ENCODE measurements around the gene TCF4. TPM values are rescaled to one million over a fixed set of nuclear protein-coding genes. Genes with fewer than 3 reads are reported as not detected.

The TCF4 gene
- total and polyA plus RNA-seq, 9 donors = 50.9 to 167 (median 116) TPM

- DNase-seq = peak; percentile 67
- no CpG with 5 or more reads among the region's 2 CpGs for WGBS (ENCODE audit: insufficient coverage)
- Histone ChIP-seq H3K36me3 (ENCODE audit: control insufficient read depth, insufficient read depth, low read length) (no peaks in the 10 kb centered on the region), H3K4me3 (ENCODE audit: low read length) (peak overlapping the region; percentile 21), H3K4me1 (ENCODE audit: control insufficient read depth, insufficient read depth, low read length) (peaks cover 22% of the 10 kb centered on the region), H3K27ac (ENCODE audit: low read length) (peak overlapping the region; percentile 96), H3K27me3 (ENCODE audit: control insufficient read depth, insufficient read depth, low read length) (no peaks in the 10 kb centered on the region), H3K9me3 (replicated peaks; ENCODE audit: control insufficient read depth, low read depth, low read length) (no peaks in the 10 kb centered on the region)
These were observed 187.9 kb downstream of the TCF4 start for GRCh38 chr18:55400081-55400480.

GRCh38 chr18:55398858-55399257 lies 189.1 kb downstream of the TCF4 start:
- 75% methylated on average over 2 of the region's 6 CpGs for WGBS (ENCODE audit: insufficient coverage)
- Histone ChIP-seq H3K9me3 (replicated peaks; ENCODE audit: control insufficient read depth, low read depth, low read length) (no peaks in the 10 kb centered on the region), H3K27me3 (ENCODE audit: control insufficient read depth, insufficient read depth, low read length) (no peaks in the 10 kb centered on the region), H3K4me3 (ENCODE audit: low read length) (peak overlapping the region; percentile 1), H3K27ac (ENCODE audit: low read length) (peak overlapping the region; percentile 96), H3K4me1 (ENCODE audit: control insufficient read depth, insufficient read depth, low read length) (peaks cover 20% of the 10 kb centered on the region), H3K36me3 (ENCODE audit: control insufficient read depth, insufficient read depth, low read length) (no peaks in the 10 kb centered on the region)
- DNase-seq = no peak

- Histone ChIP-seq H3K9me3 (replicated peaks; ENCODE audit: control insufficient read depth, low read depth, low read length) (no peaks in the 10 kb centered on the region), H3K27ac (ENCODE audit: low read length) (no peak overlapping the region), H3K36me3 (ENCODE audit: control insufficient read depth, insufficient read depth, low read length) (no peaks in the 10 kb centered on the region), H3K27me3 (ENCODE audit: control insufficient read depth, insufficient read depth, low read length) (no peaks in the 10 kb centered on the region), H3K4me1 (ENCODE audit: control insufficient read depth, insufficient read depth, low read length) (peaks cover 17% of the 10 kb centered on the region), H3K4me3 (ENCODE audit: low read length) (no peak overlapping the region)
- WGBS (ENCODE audit: insufficient coverage) = no CpG with 5 or more reads among the region's 2 CpGs
- DNase-seq = no peak
These were observed 191.0 kb downstream of the TCF4 start for GRCh38 chr18:55396979-55397378.

GRCh38 chr18:55396267-55396905 lies 191.6 kb downstream of the TCF4 start:
- H3K9me3 ChIP-seq (replicated peaks; ENCODE audit: control insufficient read depth, low read depth, low read length) = no peaks in the 10 kb centered on the region
- no peak overlapping the region for H3K4me3 ChIP-seq (ENCODE audit: low read length)
- peaks cover 11% of the 10 kb centered on the region for H3K4me1 ChIP-seq (ENCODE audit: control insufficient read depth, insufficient read depth, low read length)
- DNase-seq = no peak
- H3K27ac ChIP-seq (ENCODE audit: low read length) = peak overlapping the region; percentile 35
- WGBS (ENCODE audit: insufficient coverage) = no CpG with 5 or more reads among the region's 3 CpGs
- H3K27me3 ChIP-seq (ENCODE audit: control insufficient read depth, insufficient read depth, low read length) = no peaks in the 10 kb centered on the region
- no peaks in the 10 kb centered on the region for H3K36me3 ChIP-seq (ENCODE audit: control insufficient read depth, insufficient read depth, low read length)

- 31% methylated on average over 2 of the region's 6 CpGs for WGBS (ENCODE audit: insufficient coverage)
- Histone ChIP-seq H3K27ac (ENCODE audit: low read length) (peak overlapping the region; percentile 49), H3K36me3 (ENCODE audit: control insufficient read depth, insufficient read depth, low read length) (peaks cover under 1% of the 10 kb centered on the region), H3K4me1 (ENCODE audit: control insufficient read depth, insufficient read depth, low read length) (peaks cover 12% of the 10 kb centered on the region), H3K9me3 (replicated peaks; ENCODE audit: control insufficient read depth, low read depth, low read length) (no peaks in the 10 kb centered on the region), H3K27me3 (ENCODE audit: control insufficient read depth, insufficient read depth, low read length) (no peaks in the 10 kb centered on the region), H3K4me3 (ENCODE audit: low read length) (no peak overlapping the region)
- DNase-seq = no peak
These were observed 192.2 kb downstream of the TCF4 start for GRCh38 chr18:55395799-55396198.

- peak; percentile 54 for DNase-seq
These were observed 197.1 kb downstream of the TCF4 start for GRCh38 chr18:55390898-55391297.

GRCh38 chr18:55387139-55387984 lies 200.6 kb downstream of the TCF4 start:
- 71% methylated on average over 2 of the region's 8 CpGs for WGBS (ENCODE audit: insufficient coverage)
- Histone ChIP-seq H3K4me3 (ENCODE audit: low read length) (no peak overlapping the region), H3K9me3 (replicated peaks; ENCODE audit: control insufficient read depth, low read depth, low read length) (peaks cover 3% of the 10 kb centered on the region), H3K4me1 (ENCODE audit: control insufficient read depth, insufficient read depth, low read length) (peaks cover 11% of the 10 kb centered on the region), H3K27me3 (ENCODE audit: control insufficient read depth, insufficient read depth, low read length) (no peaks in the 10 kb centered on the region), H3K27ac (ENCODE audit: low read length) (peak overlapping the region; percentile 70), H3K36me3 (ENCODE audit: control insufficient read depth, insufficient read depth, low read length) (peaks cover 10% of the 10 kb centered on the region)
- DNase-seq = peak; percentile 71

More at GRCh38 chr18:55390898-55391297, 197.1 kb downstream of the TCF4 start:
- no peaks in the 10 kb centered on the region for H3K9me3 ChIP-seq (replicated peaks; ENCODE audit: control insufficient read depth, low read depth, low read length)
- H3K36me3 ChIP-seq (ENCODE audit: control insufficient read depth, insufficient read depth, low read length) = peaks cover 5% of the 10 kb centered on the region
- peak overlapping the region; percentile 4 for H3K27ac ChIP-seq (ENCODE audit: low read length)
- H3K4me1 ChIP-seq (ENCODE audit: control insufficient read depth, insufficient read depth, low read length) = peaks cover 10% of the 10 kb centered on the region
- no peak overlapping the region for H3K4me3 ChIP-seq (ENCODE audit: low read length)
- H3K27me3 ChIP-seq (ENCODE audit: control insufficient read depth, insufficient read depth, low read length) = no peaks in the 10 kb centered on the region
- 100% methylated on average over 3 of the region's 4 CpGs for WGBS (ENCODE audit: insufficient coverage)

GRCh38 chr18:55386545-55386944 lies 201.4 kb downstream of the TCF4 start:
- H3K9me3 ChIP-seq (replicated peaks; ENCODE audit: control insufficient read depth, low read depth, low read length) = peaks cover 7% of the 10 kb centered on the region
- no CpG with 5 or more reads among the region's 1 CpG for WGBS (ENCODE audit: insufficient coverage)
- no peak for DNase-seq
- no peaks in the 10 kb centered on the region for H3K27me3 ChIP-seq (ENCODE audit: control insufficient read depth, insufficient read depth, low read length)
- peaks cover 10% of the 10 kb centered on the region for H3K36me3 ChIP-seq (ENCODE audit: control insufficient read depth, insufficient read depth, low read length)
- H3K4me1 ChIP-seq (ENCODE audit: control insufficient read depth, insufficient read depth, low read length) = peaks cover 11% of the 10 kb centered on the region
- no peak overlapping the region for H3K4me3 ChIP-seq (ENCODE audit: low read length)
- H3K27ac ChIP-seq (ENCODE audit: low read length) = peak overlapping the region; percentile 70

GRCh38 chr18:55385770-55386169 lies 202.2 kb downstream of the TCF4 start:
- H3K27me3 ChIP-seq (ENCODE audit: control insufficient read depth, insufficient read depth, low read length) = no peaks in the 10 kb centered on the region
- peaks cover 7% of the 10 kb centered on the region for H3K9me3 ChIP-seq (replicated peaks; ENCODE audit: control insufficient read depth, low read depth, low read length)
- H3K36me3 ChIP-seq (ENCODE audit: control insufficient read depth, insufficient read depth, low read length) = peaks cover 9% of the 10 kb centered on the region
- no peak overlapping the region for H3K4me3 ChIP-seq (ENCODE audit: low read length)
- H3K4me1 ChIP-seq (ENCODE audit: control insufficient read depth, insufficient read depth, low read length) = peaks cover 10% of the 10 kb centered on the region
- H3K27ac ChIP-seq (ENCODE audit: low read length) = no peak overlapping the region
- WGBS (ENCODE audit: insufficient coverage) = 94% methylated on average over 4 of the region's 4 CpGs
- DNase-seq = no peak

- no CpG with 5 or more reads among the region's 4 CpGs for WGBS (ENCODE audit: insufficient coverage)
- peaks cover 7% of the 10 kb centered on the region for H3K9me3 ChIP-seq (replicated peaks; ENCODE audit: control insufficient read depth, low read depth, low read length)
- H3K4me1 ChIP-seq (ENCODE audit: control insufficient read depth, insufficient read depth, low read length) = peaks cover 9% of the 10 kb centered on the region
- H3K27me3 ChIP-seq (ENCODE audit: control insufficient read depth, insufficient read depth, low read length) = no peaks in the 10 kb centered on the region
- no peak overlapping the region for H3K4me3 ChIP-seq (ENCODE audit: low read length)
- H3K36me3 ChIP-seq (ENCODE audit: control insufficient read depth, insufficient read depth, low read length) = peaks cover 11% of the 10 kb centered on the region
- H3K27ac ChIP-seq (ENCODE audit: low read length) = no peak overlapping the region
- no peak for DNase-seq
These were observed 203.3 kb downstream of the TCF4 start for GRCh38 chr18:55384551-55385275.
